Stimulated activated naive CD8-positive, alpha-beta T cell treated with anti-CD3 and anti-CD28 coated beads, Interleukin-15, Interleukin-2, amounts not matched to agents 100 ng/mL and 50 ng/mL, for 24 hours (primary cell): ENCODE data around the gene PAPPA.

Experiments used
- H3K27ac Mint-ChIP-seq: one replicate; pipeline ENCODE4 v1.8.0; 2021; ENCODE audit warnings: mild to moderate bottlenecking, mixed read lengths
- H3K27me3 Mint-ChIP-seq: one replicate; pipeline ENCODE4 v1.8.0; 2021; ENCODE audit warnings: mixed read lengths
- H3K36me3 Mint-ChIP-seq: one replicate; pipeline ENCODE4 v1.8.0; 2021; ENCODE audit warnings: low read depth, mixed read lengths
- H3K4me1 Mint-ChIP-seq: one replicate; pipeline ENCODE4 v1.8.0; 2021; ENCODE audit warnings: low read depth, mixed read lengths
- H3K4me3 Mint-ChIP-seq: one replicate; pipeline ENCODE4 v1.8.0; 2021; ENCODE audit warnings: mild to moderate bottlenecking, mixed read lengths
- H3K9me3 Mint-ChIP-seq: one replicate; pipeline ENCODE4 v1.8.0; 2021; ENCODE audit warnings: mixed read lengths

Gene PAPPA

GRCh38 chr9:116355153-116355921, 201.7 kb downstream of the PAPPA start:
- Mint-ChIP-seq H3K36me3 (no peaks in the 10 kb centered on the region), H3K4me3 (no peak overlapping the region), H3K27ac (no peak overlapping the region), H3K4me1 (no peaks in the 10 kb centered on the region), H3K27me3 (no peaks in the 10 kb centered on the region), H3K9me3 (no peaks in the 10 kb centered on the region)

- no peaks in the 10 kb centered on the region for H3K4me1 Mint-ChIP-seq
- no peak overlapping the region for H3K27ac Mint-ChIP-seq
- H3K36me3 Mint-ChIP-seq, result no peaks in the 10 kb centered on the region
- H3K9me3 Mint-ChIP-seq, result no peaks in the 10 kb centered on the region
- H3K27me3 Mint-ChIP-seq, result no peaks in the 10 kb centered on the region
- H3K4me3 Mint-ChIP-seq, result no peak overlapping the region
These were observed 204.7 kb downstream of the PAPPA start for GRCh38 chr9:116358251-116358650.

- H3K4me3 Mint-ChIP-seq, result no peak overlapping the region
- no peak overlapping the region for H3K27ac Mint-ChIP-seq
- no peaks in the 10 kb centered on the region for H3K4me1 Mint-ChIP-seq
- H3K9me3 Mint-ChIP-seq, result no peaks in the 10 kb centered on the region
- H3K36me3 Mint-ChIP-seq, result no peaks in the 10 kb centered on the region
- no peaks in the 10 kb centered on the region for H3K27me3 Mint-ChIP-seq
These were observed 206.4 kb downstream of the PAPPA start for GRCh38 chr9:116360016-116360415.

GRCh38 chr9:116360989-116361388, 207.4 kb downstream of the PAPPA start:
- Mint-ChIP-seq H3K36me3 (no peaks in the 10 kb centered on the region), H3K27me3 (no peaks in the 10 kb centered on the region), H3K4me3 (no peak overlapping the region)

GRCh38 chr9:116361547-116361946, 208.0 kb downstream of the PAPPA start:
- no peaks in the 10 kb centered on the region for H3K4me1 Mint-ChIP-seq

More at GRCh38 chr9:116360989-116361388, 207.4 kb downstream of the PAPPA start:
- Mint-ChIP-seq H3K9me3 (no peaks in the 10 kb centered on the region), H3K27ac (no peak overlapping the region), H3K4me1 (no peaks in the 10 kb centered on the region)

GRCh38 chr9:116362493-116362892, 208.9 kb downstream of the PAPPA start:
- Mint-ChIP-seq H3K4me1 (no peaks in the 10 kb centered on the region), H3K9me3 (no peaks in the 10 kb centered on the region), H3K36me3 (no peaks in the 10 kb centered on the region), H3K27me3 (no peaks in the 10 kb centered on the region), H3K4me3 (no peak overlapping the region), H3K27ac (no peak overlapping the region)

More at GRCh38 chr9:116361547-116361946, 208.0 kb downstream of the PAPPA start:
- Mint-ChIP-seq H3K27me3 (no peaks in the 10 kb centered on the region), H3K36me3 (no peaks in the 10 kb centered on the region), H3K9me3 (no peaks in the 10 kb centered on the region), H3K27ac (no peak overlapping the region), H3K4me3 (no peak overlapping the region)

GRCh38 chr9:116365056-116365471, 211.5 kb downstream of the PAPPA start:
- H3K4me1 Mint-ChIP-seq, result no peaks in the 10 kb centered on the region
- H3K27me3 Mint-ChIP-seq, result no peaks in the 10 kb centered on the region
- H3K36me3 Mint-ChIP-seq, result no peaks in the 10 kb centered on the region
- H3K4me3 Mint-ChIP-seq, result no peak overlapping the region
- H3K9me3 Mint-ChIP-seq, result no peaks in the 10 kb centered on the region
- no peak overlapping the region for H3K27ac Mint-ChIP-seq

- H3K27ac Mint-ChIP-seq, result no peak overlapping the region
- no peak overlapping the region for H3K4me3 Mint-ChIP-seq
- H3K27me3 Mint-ChIP-seq, result no peaks in the 10 kb centered on the region
- no peaks in the 10 kb centered on the region for H3K36me3 Mint-ChIP-seq
- no peaks in the 10 kb centered on the region for H3K4me1 Mint-ChIP-seq
- H3K9me3 Mint-ChIP-seq, result no peaks in the 10 kb centered on the region
These were observed 212.7 kb downstream of the PAPPA start for GRCh38 chr9:116366241-116366640.

GRCh38 chr9:116368680-116369079, 215.1 kb downstream of the PAPPA start:
- Mint-ChIP-seq H3K27me3 (no peaks in the 10 kb centered on the region), H3K36me3 (no peaks in the 10 kb centered on the region), H3K9me3 (no peaks in the 10 kb centered on the region), H3K4me1 (no peaks in the 10 kb centered on the region), H3K27ac (no peak overlapping the region), H3K4me3 (no peak overlapping the region)

GRCh38 chr9:116369706-116370105, 216.1 kb downstream of the PAPPA start:
- Mint-ChIP-seq H3K36me3 (no peaks in the 10 kb centered on the region), H3K9me3 (no peaks in the 10 kb centered on the region), H3K27ac (no peak overlapping the region), H3K27me3 (no peaks in the 10 kb centered on the region), H3K4me3 (no peak overlapping the region), H3K4me1 (no peaks in the 10 kb centered on the region)

GRCh38 chr9:116370556-116370955, 217.0 kb downstream of the PAPPA start:
- Mint-ChIP-seq H3K36me3 (no peaks in the 10 kb centered on the region), H3K27me3 (no peaks in the 10 kb centered on the region), H3K27ac (no peak overlapping the region), H3K4me1 (no peaks in the 10 kb centered on the region), H3K9me3 (peaks cover 5% of the 10 kb centered on the region), H3K4me3 (no peak overlapping the region)

- Mint-ChIP-seq H3K27me3 (no peaks in the 10 kb centered on the region), H3K4me3 (no peak overlapping the region), H3K4me1 (no peaks in the 10 kb centered on the region), H3K27ac (no peak overlapping the region), H3K9me3 (peaks cover 5% of the 10 kb centered on the region), H3K36me3 (no peaks in the 10 kb centered on the region)
These were observed 218.6 kb downstream of the PAPPA start for GRCh38 chr9:116372081-116372673.

- H3K27me3 Mint-ChIP-seq, result no peaks in the 10 kb centered on the region
- no peak overlapping the region for H3K4me3 Mint-ChIP-seq
- peaks cover 5% of the 10 kb centered on the region for H3K9me3 Mint-ChIP-seq
- H3K27ac Mint-ChIP-seq, result no peak overlapping the region
- no peaks in the 10 kb centered on the region for H3K36me3 Mint-ChIP-seq
- no peaks in the 10 kb centered on the region for H3K4me1 Mint-ChIP-seq
These were observed 219.2 kb downstream of the PAPPA start for GRCh38 chr9:116372786-116373185.

- Mint-ChIP-seq H3K4me1 (peaks cover 4% of the 10 kb centered on the region), H3K4me3 (no peak overlapping the region), H3K36me3 (no peaks in the 10 kb centered on the region), H3K9me3 (peaks cover 5% of the 10 kb centered on the region), H3K27me3 (no peaks in the 10 kb centered on the region), H3K27ac (no peak overlapping the region)
These were observed 223.7 kb downstream of the PAPPA start for GRCh38 chr9:116377179-116377798.

- Mint-ChIP-seq H3K4me1 (peaks cover 4% of the 10 kb centered on the region), H3K9me3 (peaks cover 5% of the 10 kb centered on the region), H3K36me3 (no peaks in the 10 kb centered on the region), H3K27me3 (no peaks in the 10 kb centered on the region), H3K4me3 (no peak overlapping the region), H3K27ac (no peak overlapping the region)
These were observed 225.3 kb downstream of the PAPPA start for GRCh38 chr9:116378873-116379272.
